GM18907 (cell line): ENCODE results near the gene SHCBP1L.

Experiments used
- ATAC-seq: cut with Tn5 transposase; IDR thresholded peaks from one replicate; pipeline ENCODE4 v1.9.1; 2021; ENCODE audit warnings: mild to moderate bottlenecking, moderate library complexity; ENCODE audit not compliant: unreplicated experiment

Gene SHCBP1L

GRCh38 chr1:182897696-182898095 lies 55.3 kb downstream of the SHCBP1L start:
- ATAC-seq: no peak

DNA sequence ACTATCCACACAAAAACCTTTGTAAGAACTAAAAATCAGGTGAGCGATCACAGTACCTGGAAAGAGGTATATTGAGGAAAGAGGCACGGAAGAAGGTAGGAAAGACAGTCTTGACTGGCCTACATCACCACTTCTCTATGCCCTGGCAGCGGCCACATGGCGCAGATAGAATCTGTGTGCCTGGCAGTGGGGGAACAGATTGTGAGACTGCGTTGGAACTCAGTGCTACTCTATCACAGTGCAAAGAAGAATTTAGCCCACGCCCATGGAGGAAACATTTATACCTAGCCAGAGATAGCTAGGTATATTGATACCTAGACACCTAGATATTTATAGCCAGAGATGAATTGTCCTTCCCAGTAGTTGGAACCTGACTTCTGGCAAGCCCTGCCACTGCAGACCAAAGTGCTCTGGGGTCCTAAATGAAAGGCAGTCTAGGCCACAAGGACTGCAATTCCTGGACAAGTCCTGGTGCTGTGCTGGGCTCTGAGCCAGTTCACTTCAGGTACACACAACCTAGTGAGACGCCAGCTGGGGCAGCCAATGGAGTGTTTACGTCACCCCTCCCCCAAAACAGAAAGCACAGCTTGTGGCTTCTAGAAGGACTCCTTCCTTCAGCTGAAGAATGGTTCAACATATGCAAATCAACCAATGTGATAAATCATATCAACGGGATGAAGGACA lies 61.9 kb downstream of the SHCBP1L start:
- ATAC-seq: no peak

DNA sequence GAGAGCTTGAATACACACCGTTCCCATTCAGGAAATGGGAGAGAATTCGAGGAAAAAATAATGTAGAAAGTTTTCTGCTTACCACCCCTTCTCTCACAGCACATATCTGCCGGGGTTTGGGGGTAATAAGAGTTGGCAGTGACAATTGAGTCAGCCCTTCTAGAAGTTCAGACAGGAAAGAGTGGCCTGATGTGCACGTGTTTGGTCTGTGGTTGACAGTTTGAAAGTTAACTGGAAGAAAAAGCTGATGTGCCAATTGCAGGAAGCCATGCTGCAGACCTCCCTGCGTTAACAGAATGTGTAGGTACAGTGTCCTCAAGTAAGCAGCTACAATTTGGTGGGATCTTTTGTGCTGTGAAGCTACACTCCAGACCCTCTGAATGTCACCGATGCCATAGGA lies 63.0 kb downstream of the SHCBP1L start:
- no peak for ATAC-seq

DNA sequence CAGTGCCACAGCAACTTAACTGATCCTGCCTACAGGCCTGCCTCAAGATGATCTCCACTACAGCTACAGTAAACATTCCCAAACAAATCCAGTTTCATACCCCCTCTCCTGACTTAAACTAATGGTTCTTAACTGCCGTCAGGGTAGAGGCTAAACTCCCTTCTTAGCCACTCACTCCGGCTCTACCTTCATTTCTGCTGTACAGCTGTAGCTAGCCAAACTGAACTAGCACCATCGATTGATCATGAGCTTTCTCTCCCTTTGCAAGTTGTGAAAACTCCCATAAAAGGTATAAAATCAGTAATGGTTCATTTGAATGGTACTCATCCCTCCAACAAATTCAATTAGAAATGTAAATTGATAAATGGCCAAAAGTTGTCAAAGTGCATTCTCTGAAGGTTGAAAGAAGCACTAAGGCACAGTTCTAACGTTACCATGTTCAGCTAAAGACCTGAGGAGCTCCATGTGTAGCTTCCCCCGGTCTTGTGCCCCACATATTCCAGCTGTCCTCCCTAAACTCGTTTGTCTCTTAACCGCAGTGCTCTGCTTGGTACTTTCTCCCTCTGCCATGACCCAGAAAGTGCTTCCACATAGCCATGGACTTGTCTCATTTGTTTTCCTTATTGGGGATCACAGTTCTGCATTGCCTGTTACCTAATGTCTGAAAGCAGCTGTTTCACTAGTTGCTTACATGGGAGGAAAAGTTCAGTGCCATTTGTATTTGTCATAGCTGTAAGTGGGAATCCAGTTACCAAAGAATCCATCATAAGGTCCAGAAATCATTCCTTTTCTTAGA lies 64.0 kb downstream of the SHCBP1L start:
- no peak for ATAC-seq

GRCh38 chr1:182886985-182887384 lies 66.0 kb downstream of the SHCBP1L start:
- no peak for ATAC-seq

DNA sequence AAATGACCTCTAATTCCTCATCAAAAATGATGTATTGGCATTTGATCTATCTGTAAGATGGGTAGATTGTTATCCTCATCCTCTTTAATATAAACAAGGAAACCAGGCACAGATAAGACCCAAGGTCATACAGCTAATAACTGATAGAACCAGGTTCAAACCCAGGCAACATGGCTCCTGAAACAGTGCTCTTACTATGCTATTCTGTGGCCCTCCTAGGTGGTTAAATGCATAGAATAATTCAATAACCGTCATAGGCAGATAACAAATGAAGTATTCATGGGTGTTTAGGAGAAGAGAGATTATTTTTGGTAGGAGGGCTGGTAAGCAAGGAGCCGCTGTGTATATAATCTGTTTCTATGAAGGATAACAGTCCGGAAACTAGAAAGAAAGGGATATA lies 67.4 kb downstream of the SHCBP1L start:
- no peak for ATAC-seq

DNA sequence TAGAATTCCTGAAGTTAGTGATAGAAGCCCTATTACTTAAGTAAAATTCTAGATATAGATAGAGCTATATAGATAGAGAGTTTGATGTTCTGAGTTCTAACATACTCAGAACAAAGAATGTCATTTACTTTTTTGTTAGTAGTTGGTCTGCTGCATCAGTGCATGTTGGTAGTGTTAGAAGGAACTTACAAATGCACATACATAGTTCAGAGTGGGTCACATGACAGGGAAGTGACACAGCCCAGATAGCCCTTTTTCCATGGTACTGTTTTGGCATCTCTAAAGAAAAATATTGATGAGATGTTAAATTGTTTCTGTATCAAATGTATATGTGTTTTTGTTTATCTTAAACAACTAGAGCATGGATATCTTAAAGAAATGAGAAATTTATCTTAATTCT lies 68.1 kb downstream of the SHCBP1L start:
- no peak for ATAC-seq

DNA sequence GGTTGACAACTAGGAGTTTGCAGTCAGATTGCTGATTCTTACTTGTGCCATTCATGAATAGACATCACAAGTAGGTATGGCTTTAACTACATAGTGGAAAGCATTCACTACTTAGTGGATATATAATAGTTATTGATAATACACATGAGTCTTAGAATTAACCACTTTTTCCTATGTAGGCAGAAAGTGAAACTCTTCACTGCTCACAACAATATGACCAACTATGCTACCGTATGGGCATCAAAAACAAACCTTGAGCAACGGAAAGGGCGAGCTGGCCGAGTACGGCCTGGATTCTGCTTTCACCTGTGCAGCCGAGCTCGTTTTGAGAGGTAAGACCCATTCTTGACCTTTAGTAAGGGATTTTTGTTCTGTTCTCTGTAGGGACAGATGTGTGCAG lies 75.1 kb downstream of the SHCBP1L start:
- no peak for ATAC-seq

DNA sequence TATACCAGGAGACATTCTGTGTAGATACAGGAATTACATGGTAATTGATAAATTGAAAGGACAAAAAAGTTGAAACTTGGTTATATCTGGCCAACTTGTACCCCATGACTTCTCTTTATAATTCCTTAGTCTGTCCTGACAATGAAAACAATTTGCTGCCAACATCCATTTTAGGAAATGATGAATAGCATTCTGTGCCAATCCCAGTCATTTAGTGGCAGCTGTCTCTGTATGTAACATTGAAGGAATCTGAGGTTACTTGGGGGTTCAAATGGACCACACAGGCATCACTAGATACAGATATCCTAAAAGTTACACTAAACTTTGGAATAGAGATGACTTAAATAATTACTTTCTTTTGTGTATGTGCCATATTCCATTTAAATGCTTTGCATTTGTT lies 75.6 kb downstream of the SHCBP1L start:
- ATAC-seq: no peak

DNA sequence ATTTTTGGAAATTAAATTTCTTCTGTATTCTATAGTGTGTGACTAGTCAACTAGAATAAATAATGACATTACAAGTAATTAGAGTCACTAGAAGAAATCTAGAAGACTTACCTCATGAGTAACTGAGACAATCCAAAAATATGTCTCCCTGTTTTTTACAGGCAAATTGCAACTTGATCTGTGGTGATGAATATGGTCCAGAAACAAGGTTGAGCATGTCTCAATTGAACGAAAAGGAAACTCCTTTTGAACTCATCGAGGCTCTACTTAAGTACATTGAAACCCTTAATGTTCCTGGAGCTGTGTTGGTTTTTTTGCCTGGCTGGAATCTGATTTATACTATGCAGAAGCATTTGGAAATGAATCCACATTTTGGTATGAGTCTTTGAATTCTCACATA lies 77.1 kb downstream of the SHCBP1L start:
- no peak for ATAC-seq

- no peak for ATAC-seq
These were observed 80.1 kb downstream of the SHCBP1L start for GRCh38 chr1:182872881-182873280.

- no peak for ATAC-seq
These were observed 83.7 kb downstream of the SHCBP1L start for GRCh38 chr1:182869241-182869666.

- ATAC-seq: no peak
These were observed 85.1 kb downstream of the SHCBP1L start for GRCh38 chr1:182867861-182868260.

DNA sequence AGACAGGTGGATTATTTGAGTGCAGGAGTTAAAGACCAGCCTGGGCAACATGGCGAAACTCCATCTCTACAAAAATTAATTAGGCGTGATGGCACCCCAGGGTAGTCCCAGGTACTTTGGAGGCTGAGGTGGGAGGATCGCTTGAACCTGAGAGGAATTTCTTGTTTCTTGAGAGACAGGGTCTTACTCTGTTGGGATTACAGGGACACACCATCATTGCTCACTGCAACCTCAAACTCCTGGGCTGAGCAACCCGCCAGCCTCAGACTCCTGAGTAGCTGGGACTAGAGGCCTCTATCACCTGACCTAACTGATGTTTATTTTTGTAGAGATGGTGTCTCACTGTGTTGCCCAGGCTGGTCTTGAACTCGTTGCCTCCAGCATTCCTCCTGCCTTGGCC lies 89.0 kb downstream of the SHCBP1L start:
- ATAC-seq: no peak

DNA sequence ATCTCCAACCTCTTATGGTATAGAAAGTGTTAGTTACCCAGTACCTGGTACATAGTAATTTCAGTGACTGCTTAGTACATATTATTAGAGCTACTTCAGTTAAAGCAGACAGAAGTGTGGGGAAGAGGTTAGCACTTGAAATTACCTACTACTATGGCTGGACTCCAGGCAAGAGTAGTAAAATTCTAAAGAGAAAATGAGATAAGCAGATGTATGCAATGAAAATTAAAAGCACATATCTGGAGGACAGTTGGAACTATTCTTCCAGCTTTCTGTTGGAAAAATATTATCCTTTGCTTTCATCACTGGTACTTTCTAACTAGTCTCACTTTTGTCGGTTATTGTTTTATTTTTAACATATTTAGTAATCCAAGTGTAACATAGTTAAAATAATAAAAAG lies 90.1 kb downstream of the SHCBP1L start:
- no peak for ATAC-seq

- ATAC-seq: no peak
These were observed 91.0 kb downstream of the SHCBP1L start for GRCh38 chr1:182861994-182862393.

- no peak for ATAC-seq
These were observed 92.3 kb downstream of the SHCBP1L start for GRCh38 chr1:182860658-182861057.

DNA sequence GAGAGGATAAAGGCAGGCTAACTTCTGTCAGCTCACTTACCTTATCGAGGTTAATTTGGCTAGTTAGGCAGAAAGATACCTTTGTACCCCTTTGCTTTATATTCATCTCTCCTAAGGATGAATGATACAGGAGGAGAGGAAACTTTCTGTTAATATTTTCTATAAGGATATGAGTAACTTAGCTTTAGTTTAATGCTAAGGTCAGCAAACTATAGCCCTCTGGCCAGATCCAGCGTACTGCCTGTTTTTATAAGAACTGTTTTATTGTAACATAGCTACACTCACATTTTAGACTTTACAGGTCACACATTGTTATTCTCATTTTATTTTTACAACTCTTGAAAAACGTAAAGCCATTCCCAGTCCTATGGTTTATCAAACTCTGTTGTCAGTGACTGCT lies 95.8 kb downstream of the SHCBP1L start:
- ATAC-seq: no peak

GRCh38 chr1:182855911-182856310 lies 97.1 kb downstream of the SHCBP1L start:
- ATAC-seq: no peak

GRCh38 chr1:182851825-182852224 lies 101.1 kb downstream of the SHCBP1L start:
- ATAC-seq: no peak

GRCh38 chr1:182850319-182850718 lies 102.6 kb downstream of the SHCBP1L start:
- no peak for ATAC-seq
